ENCODE data around the gene RNASE3. TPM values are rescaled to one million over a fixed set of nuclear protein-coding genes. Genes with fewer than 3 reads are reported as not detected.
"Not testable (repeated sequence)": the region's sequence is repeated elsewhere in the genome, so short reads cannot be mapped to it uniquely, and the experiment has no call there.

Gene RNASE3
- polyA plus RNA-seq, 10 donors: 0.19 to 1.2 (median 0.41) TPM; not detected in 5

DNA sequence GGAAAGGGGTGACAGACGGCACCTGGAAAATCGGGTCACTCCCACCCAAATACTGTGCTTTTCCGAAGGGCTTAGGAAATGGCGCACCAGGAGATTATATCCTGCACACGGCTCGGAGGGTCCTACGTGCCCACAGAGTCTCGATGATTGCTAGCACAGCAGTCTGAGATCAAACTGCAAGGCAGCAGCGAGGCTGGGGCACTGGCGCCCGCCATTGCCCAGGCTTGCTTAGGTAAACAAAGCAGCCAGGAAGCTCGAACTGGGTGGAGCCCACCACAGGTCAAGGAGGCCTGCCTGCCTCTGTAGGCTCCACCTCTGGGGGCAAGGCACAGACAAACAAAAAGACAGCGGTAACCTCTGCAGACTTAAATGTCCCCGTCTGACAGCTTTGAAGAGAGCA is 19.6 kb downstream of the RNASE3 start:
- DNase-seq: not testable (repeated sequence)

DNA sequence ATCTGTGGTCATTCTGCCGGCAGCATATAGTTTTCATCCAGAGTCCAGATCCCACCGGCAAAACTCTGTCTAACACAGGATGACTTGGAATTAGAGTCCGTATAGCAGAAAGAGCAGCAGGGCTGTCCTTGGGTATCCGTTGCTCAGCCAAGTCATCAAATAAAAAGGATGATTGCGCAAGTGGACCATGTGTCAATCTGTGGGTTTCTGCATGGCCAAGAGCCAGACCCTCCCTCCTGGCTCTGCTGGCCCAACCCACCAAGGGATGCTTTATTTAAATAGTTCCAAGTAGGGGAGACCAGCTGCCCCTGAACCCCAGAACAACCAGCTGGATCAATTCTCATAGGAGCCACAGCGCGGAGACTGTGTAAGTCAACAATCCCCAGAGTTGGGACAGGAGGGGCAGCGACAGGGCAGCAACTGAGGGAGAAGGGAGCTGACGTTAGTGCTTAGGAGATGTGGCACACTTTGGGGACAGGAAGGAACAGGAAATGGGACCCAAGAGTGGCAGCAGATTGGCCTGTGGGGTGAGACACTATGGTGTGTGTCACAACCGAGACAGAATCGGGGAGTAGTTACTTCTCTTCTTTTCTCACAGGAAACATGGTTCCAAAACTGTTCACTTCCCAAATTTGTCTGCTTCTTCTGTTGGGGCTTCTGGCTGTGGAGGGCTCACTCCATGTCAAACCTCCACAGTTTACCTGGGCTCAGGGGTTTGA is 28.0 kb downstream of the RNASE3 start:
- DNase-seq: peak in 1 of 3 donors; percentile 6

DNA sequence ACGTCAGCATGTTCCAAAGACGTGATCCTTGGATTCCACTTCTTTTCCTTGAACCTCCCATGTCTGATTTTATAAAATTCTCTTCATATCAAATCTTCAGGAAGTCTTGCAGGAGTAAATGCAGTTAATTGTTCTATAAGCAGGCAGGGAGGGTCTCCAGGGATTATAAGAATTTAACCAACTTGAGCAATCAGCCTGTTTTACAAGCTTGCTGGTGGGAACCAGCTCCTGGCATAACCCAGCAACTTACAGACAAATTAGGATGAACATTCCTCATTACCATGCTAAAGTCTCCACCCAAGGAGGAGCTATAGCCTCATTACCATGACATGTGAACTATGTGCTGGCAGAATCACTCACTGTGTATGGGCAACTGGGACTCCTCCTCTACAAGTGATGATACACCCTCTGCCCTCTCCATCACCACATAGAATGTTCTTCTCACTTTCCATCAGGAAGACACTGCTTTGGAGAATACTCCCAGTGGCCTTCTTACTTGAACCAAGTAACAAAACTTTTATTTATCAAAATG is 32.6 kb downstream of the RNASE3 start:
- DNase-seq: not testable (repeated sequence)

DNA sequence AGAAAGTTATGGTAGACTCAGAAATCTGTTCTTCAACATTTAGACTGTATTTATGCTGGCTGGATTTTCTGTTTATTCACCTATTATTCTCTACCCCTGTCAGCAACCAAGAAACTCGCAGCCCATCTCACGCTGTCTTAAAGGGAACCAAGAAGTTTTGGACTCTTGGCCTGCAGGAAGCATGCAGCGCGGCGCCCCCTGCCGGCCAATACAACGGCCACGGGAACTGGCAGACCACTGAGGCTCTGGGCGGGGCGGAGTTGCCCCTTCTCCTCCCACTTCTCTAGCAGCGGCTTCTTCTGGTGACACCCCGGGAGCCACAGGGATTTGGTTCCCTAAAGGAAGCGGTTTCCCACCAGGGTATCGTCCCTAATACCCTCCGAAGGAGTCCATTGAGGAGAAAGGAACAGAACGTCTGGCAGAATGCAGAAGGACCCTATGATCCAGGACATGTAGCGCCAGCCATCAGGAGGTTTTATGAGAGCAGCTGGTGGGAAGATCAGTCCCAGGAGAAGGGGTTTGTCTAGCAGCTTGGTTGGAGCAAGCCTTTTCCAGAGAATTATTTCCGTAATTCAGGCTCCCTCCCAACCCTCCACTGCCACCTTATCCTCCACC is 43.1 kb downstream of the RNASE3 start:
- DNase-seq: peak in 2 of 3 donors; percentile 0 to 11

DNA sequence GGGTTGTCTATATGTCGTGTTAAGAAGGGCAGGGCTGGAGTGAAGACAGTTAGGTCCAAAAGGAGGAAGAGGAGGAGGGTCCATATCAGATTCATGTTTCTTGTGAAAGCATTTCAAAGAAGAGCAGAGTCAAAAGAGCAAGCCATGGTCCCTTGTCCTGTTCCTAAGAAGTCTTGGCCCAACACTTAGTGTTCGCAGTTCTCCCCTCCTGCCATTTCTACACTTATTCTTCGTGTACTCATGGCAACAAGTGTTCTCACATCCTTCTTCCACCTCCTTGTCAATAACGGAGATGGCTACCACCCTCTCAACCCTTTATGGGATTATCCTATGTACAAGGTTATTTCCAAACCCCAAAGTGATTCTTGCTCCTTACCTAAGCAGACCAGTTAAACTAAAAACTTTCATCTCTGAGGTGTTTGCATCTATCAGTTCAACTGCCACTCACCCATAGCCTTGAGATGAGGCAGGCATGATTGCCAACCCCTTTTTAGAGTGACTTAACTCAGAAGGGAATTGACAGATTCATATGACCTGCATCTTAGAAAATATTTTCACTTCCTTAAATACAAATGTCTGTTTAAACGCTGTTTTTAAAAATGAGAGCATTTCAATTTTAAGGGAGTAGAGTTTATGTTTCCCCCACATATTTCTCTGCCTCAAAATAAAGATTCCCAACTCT is 44.3 kb downstream of the RNASE3 start:
- DNase-seq: no peak

Other genes with a start within 250 kb of the RNASE3 start
- gene OR6S1, start 249.7 kb upstream of the RNASE3 start, polyA plus RNA-seq (ENCODE audit: insufficient read length in 10 of 10): not detected
- gene RNASE4, start 206.8 kb upstream of the RNASE3 start, polyA plus RNA-seq (ENCODE audit: insufficient read length in 10 of 10): 10 to 100 TPM in 1 of 10 donors, 1 to 10 TPM in 9; 1.3 to 10.3 (median 4.0) TPM
- 1 to 10 TPM; 2.2 to 3.6 (median 2.6) TPM for gene ANG, start 202.6 kb upstream of the RNASE3 start, polyA plus RNA-seq (ENCODE audit: insufficient read length in 10 of 10)
- gene EDDM3A, start 145.5 kb upstream of the RNASE3 start, polyA plus RNA-seq (ENCODE audit: insufficient read length in 10 of 10): not detected
- gene EDDM3B, start 123.0 kb upstream of the RNASE3 start, polyA plus RNA-seq (ENCODE audit: insufficient read length in 10 of 10): not detected
- 1 to 10 TPM; 5.3 to 7.1 (median 6.1) TPM for gene RNASE6, start 110.1 kb upstream of the RNASE3 start, polyA plus RNA-seq (ENCODE audit: insufficient read length in 10 of 10)
- 100 to 1,000 TPM; 142 to 246 (median 201) TPM for gene RNASE1, start 88.5 kb upstream of the RNASE3 start, polyA plus RNA-seq (ENCODE audit: insufficient read length in 10 of 10)
- 1 to 10 TPM in 5 of 10 donors, under 1 TPM in 5; 0.50 to 2.4 (median 0.99) TPM for gene RNASE2, start 64.1 kb downstream of the RNASE3 start, polyA plus RNA-seq (ENCODE audit: insufficient read length in 10 of 10)
- 10 to 100 TPM; 33.8 to 75.8 (median 42.9) TPM for gene METTL17, start 98.6 kb downstream of the RNASE3 start, polyA plus RNA-seq (ENCODE audit: insufficient read length in 10 of 10)
- under 1 TPM in 3 of 10 donors, not detected in 7; 0.16 to 0.91 (median 0.43) TPM for gene SLC39A2, start 107.9 kb downstream of the RNASE3 start, polyA plus RNA-seq (ENCODE audit: insufficient read length in 10 of 10)
- gene NDRG2, start 133.7 kb downstream of the RNASE3 start, polyA plus RNA-seq (ENCODE audit: insufficient read length in 10 of 10): 100 to 1,000 TPM in 9 of 10 donors, 10 to 100 TPM in 1; 98.7 to 223 (median 147) TPM
- under 1 TPM in 9 of 10 donors, not detected in 1; 0.17 to 0.98 (median 0.58) TPM for gene TPPP2, start 138.8 kb downstream of the RNASE3 start, polyA plus RNA-seq (ENCODE audit: insufficient read length in 10 of 10)
- under 1 TPM in 2 of 10 donors, not detected in 8; 0.33 to 0.34 TPM for gene RNASE13, start 143.4 kb downstream of the RNASE3 start, polyA plus RNA-seq (ENCODE audit: insufficient read length in 10 of 10)
- gene RNASE7, start 151.0 kb downstream of the RNASE3 start, polyA plus RNA-seq (ENCODE audit: insufficient read length in 10 of 10): under 1 TPM in 2 of 10 donors, not detected in 8; 0.14 to 0.18 TPM
- not detected for gene RNASE8, start 166.4 kb downstream of the RNASE3 start, polyA plus RNA-seq (ENCODE audit: insufficient read length in 10 of 10)
- gene ARHGEF40, start 178.9 kb downstream of the RNASE3 start, polyA plus RNA-seq (ENCODE audit: insufficient read length in 10 of 10): 10 to 100 TPM; 51.4 to 83.0 (median 61.7) TPM
- gene ZNF219, start 207.3 kb downstream of the RNASE3 start, polyA plus RNA-seq (ENCODE audit: insufficient read length in 10 of 10): 10 to 100 TPM; 12.9 to 18.7 (median 16.2) TPM
- gene TMEM253, start 209.7 kb downstream of the RNASE3 start, polyA plus RNA-seq (ENCODE audit: insufficient read length in 10 of 10): under 1 TPM; 0.29 to 0.91 (median 0.58) TPM